Astrocyte (in vitro differentiated cells and primary cell): ENCODE measurements around the gene ZNRF1. TPM values are rescaled to one million over a fixed set of nuclear protein-coding genes. Genes with fewer than 3 reads are reported as not detected.

Source experiments
- DNase-seq: peaks from one replicate; pipeline ENCODE4 v3.0.0-alpha.2; 2010; ENCODE audit warnings: low read depth
- FAIRE-seq: peaks from 2 replicates; lab custom pipeline; 2011; peaks lifted over from hg19 to GRCh38; lab: Jason Lieb, UNC
- H2AFZ ChIP-seq: 2 replicates; pipeline ENCODE4 v1.6.0; 2012; ENCODE audit warnings: low read depth, low read length, inconsistent platforms
- H3K27ac ChIP-seq: 2 replicates; pipeline ENCODE4 v1.5.1; 2011; ENCODE audit warnings: low read depth, low read length, inconsistent platforms
- H3K27me3 ChIP-seq: 2 replicates; pipeline ENCODE4 v1.6.0; 2011; ENCODE audit warnings: low read length, inconsistent platforms; ENCODE audit not compliant: insufficient read depth
- H3K36me3 ChIP-seq: 2 replicates; pipeline ENCODE4 v1.5.1; 2011; ENCODE audit warnings: low read length, inconsistent platforms; ENCODE audit not compliant: insufficient read depth
- H3K4me1 ChIP-seq: 2 replicates; pipeline ENCODE4 v1.5.1; 2011; ENCODE audit warnings: low read length, inconsistent platforms; ENCODE audit not compliant: insufficient read depth
- H3K4me2 ChIP-seq: 2 replicates; pipeline ENCODE4 v1.6.0; 2012; ENCODE audit warnings: low read length, inconsistent platforms
- H3K4me3 ChIP-seq: 2 replicates; pipeline ENCODE4 v1.5.1; 2011; ENCODE audit warnings: low read depth, mild to moderate bottlenecking, low read length, inconsistent platforms; ENCODE audit not compliant: insufficient read depth
- H3K79me2 ChIP-seq: 2 replicates; pipeline ENCODE4 v1.6.0; 2012; ENCODE audit warnings: mild to moderate bottlenecking, low read length, inconsistent platforms; ENCODE audit not compliant: insufficient read depth
- H3K9ac ChIP-seq: 2 replicates; pipeline ENCODE4 v1.6.0; 2012; ENCODE audit warnings: mild to moderate bottlenecking, low read length, inconsistent platforms
- H3K9me3 ChIP-seq: 2 replicates; pipeline ENCODE4 v1.5.1; 2012; ENCODE audit warnings: low read depth, mild to moderate bottlenecking, low read length, inconsistent platforms; ENCODE audit not compliant: insufficient read depth
- H4K20me1 ChIP-seq: 2 replicates; pipeline ENCODE4 v1.6.0; 2012; ENCODE audit warnings: low read length, inconsistent platforms; ENCODE audit not compliant: insufficient read depth
- H3K27ac Mint-ChIP-seq: one replicate; pipeline ENCODE4 v1.8.0; 2021; ENCODE audit warnings: mild to moderate bottlenecking, mixed read lengths; ENCODE audit not compliant: unreplicated experiment
- H3K27me3 Mint-ChIP-seq: one replicate; pipeline ENCODE4 v1.8.0; 2021; ENCODE audit warnings: low read depth, mixed read lengths; ENCODE audit not compliant: unreplicated experiment
- H3K36me3 Mint-ChIP-seq: one replicate; pipeline ENCODE4 v1.8.0; 2021; ENCODE audit warnings: low read depth, mixed read lengths; ENCODE audit not compliant: unreplicated experiment
- H3K4me1 Mint-ChIP-seq: one replicate; pipeline ENCODE4 v1.8.0; 2021; ENCODE audit warnings: low read depth, mixed read lengths; ENCODE audit not compliant: unreplicated experiment
- H3K4me3 Mint-ChIP-seq: one replicate; pipeline ENCODE4 v1.8.0; 2021; ENCODE audit warnings: mild to moderate bottlenecking, moderate library complexity, mixed read lengths; ENCODE audit not compliant: unreplicated experiment
- H3K9me3 Mint-ChIP-seq: one replicate; pipeline ENCODE4 v1.8.0; 2021; ENCODE audit warnings: mild to moderate bottlenecking, mixed read lengths; ENCODE audit not compliant: unreplicated experiment
- CTCF ChIP-seq: IDR thresholded peaks from 2 replicates; pipeline ENCODE4 v1.5.1; 2011; ENCODE audit warnings: low read depth, mild to moderate bottlenecking, inconsistent platforms, low read length, moderate library complexity; ENCODE audit not compliant: insufficient read depth
- EZH2 ChIP-seq: IDR thresholded peaks from 2 replicates; pipeline ENCODE4 v1.6.1; 2012; ENCODE audit warnings: mild to moderate bottlenecking, low read length, inconsistent platforms; ENCODE audit not compliant: insufficient read depth
- total RNA-seq: library from RNA; stranded (reverse); gene quantifications from 2 replicates; pipeline ENCODE4 v1.2.1, GENCODE V29; 2021

The ZNRF1 gene
- total RNA-seq, 1 donor from 2014 or later = 21.9 TPM

- no peaks in the 10 kb centered on the region for H3K9me3 Mint-ChIP-seq
- Histone ChIP-seq H4K20me1 (peaks cover 85% of the 10 kb centered on the region), H3K27me3 (no peaks in the 10 kb centered on the region), H3K27ac (no peak overlapping the region), H3K79me2 (peaks cover 65% of the 10 kb centered on the region), H3K9me3 (no peaks in the 10 kb centered on the region), H3K4me1 (peaks cover 4% of the 10 kb centered on the region), H3K36me3 (no peaks in the 10 kb centered on the region), H3K4me3 (no peak overlapping the region), H3K9ac (no peak overlapping the region), H2AFZ (no peak overlapping the region), H3K4me2 (no peak overlapping the region)
- H3K27me3 Mint-ChIP-seq = no peaks in the 10 kb centered on the region
- peaks cover 8% of the 10 kb centered on the region for H3K36me3 Mint-ChIP-seq
- no peak overlapping the region for H3K4me3 Mint-ChIP-seq
- DNase-seq (no peak), FAIRE-seq (no peak)
- peaks cover 23% of the 10 kb centered on the region for H3K4me1 Mint-ChIP-seq
- no peak for TF ChIP-seq EZH2
- TF ChIP-seq CTCF = no peak
- no peak overlapping the region for H3K27ac Mint-ChIP-seq
Observed at GRCh38 chr16:75081179-75081859, 82.5 kb downstream of the ZNRF1 start.

- no peak overlapping the region for H3K27ac Mint-ChIP-seq
- H3K4me1 ChIP-seq = peaks cover 8% of the 10 kb centered on the region
- peaks cover 38% of the 10 kb centered on the region for H3K4me1 Mint-ChIP-seq
Observed at GRCh38 chr16:75083813-75084212, 85.0 kb downstream of the ZNRF1 start.

More at GRCh38 chr16:75083813-75084212, 85.0 kb downstream of the ZNRF1 start:
- no peak overlapping the region for H3K27ac ChIP-seq
- no peaks in the 10 kb centered on the region for H3K9me3 ChIP-seq
- no peak overlapping the region for H3K9ac ChIP-seq
- Mint-ChIP-seq H3K4me3 (no peak overlapping the region), H3K36me3 (peaks cover 2% of the 10 kb centered on the region), H3K27me3 (no peaks in the 10 kb centered on the region), H3K9me3 (no peaks in the 10 kb centered on the region)
- H3K4me2 ChIP-seq = no peak overlapping the region
- H3K4me3 ChIP-seq = no peak overlapping the region
- peaks cover 91% of the 10 kb centered on the region for H4K20me1 ChIP-seq
- H2AFZ ChIP-seq = no peak overlapping the region
- no peak for TF ChIP-seq EZH2
- TF ChIP-seq CTCF = no peak
- no peaks in the 10 kb centered on the region for H3K36me3 ChIP-seq
- no peaks in the 10 kb centered on the region for H3K27me3 ChIP-seq
- peaks cover 69% of the 10 kb centered on the region for H3K79me2 ChIP-seq
- DNase-seq (no peak), FAIRE-seq (no peak)
